Neural crest cell (in vitro differentiated cells): ENCODE results near the gene THRB. TPM values are rescaled to one million over a fixed set of nuclear protein-coding genes. Genes with fewer than 3 reads are reported as not detected.

ENCODE experiments used
- DNase-seq: peaks from one replicate; pipeline ENCODE4 v3.0.0; 2021; ENCODE audit warnings: low read depth, mixed read lengths, low spot score
- H3K27ac Mint-ChIP-seq: one replicate; pipeline ENCODE4 v1.8.0; 2021; ENCODE audit warnings: mild to moderate bottlenecking, mixed read lengths; ENCODE audit not compliant: unreplicated experiment
- H3K27me3 Mint-ChIP-seq: 2 replicates; pipeline ENCODE4 v1.8.0; 2021; ENCODE audit warnings: low read depth, mild to moderate bottlenecking, mixed read lengths
- H3K36me3 Mint-ChIP-seq: 2 replicates; pipeline ENCODE4 v1.8.0; 2021; ENCODE audit warnings: low read depth, mild to moderate bottlenecking, mixed read lengths
- H3K4me1 Mint-ChIP-seq: 2 replicates; pipeline ENCODE4 v1.8.0; 2021; ENCODE audit warnings: mixed read lengths
- H3K4me3 Mint-ChIP-seq: one replicate; pipeline ENCODE4 v1.8.0; 2021; ENCODE audit warnings: mild to moderate bottlenecking, mixed read lengths
- H3K9me3 Mint-ChIP-seq: 2 replicates; pipeline ENCODE4 v1.8.0; 2021; ENCODE audit warnings: mixed read lengths
- total RNA-seq: library from RNA; stranded (reverse); gene quantifications from 2 replicates; pipeline ENCODE4 v1.2.1, GENCODE V29; 2021
- TF ChIP-seq, protein P1 (sequence below): fragments of 200-600 bp; sonication (generic); conservative IDR thresholded peaks from 2 replicates; pipeline ENCODE4 v1.5.0; 2021; ENCODE audit warnings: antibody characterized with exemption, mild to moderate bottlenecking

THRB gene
- total RNA-seq, 1 donor from 2014 or later, result 0.65 TPM

DNA sequence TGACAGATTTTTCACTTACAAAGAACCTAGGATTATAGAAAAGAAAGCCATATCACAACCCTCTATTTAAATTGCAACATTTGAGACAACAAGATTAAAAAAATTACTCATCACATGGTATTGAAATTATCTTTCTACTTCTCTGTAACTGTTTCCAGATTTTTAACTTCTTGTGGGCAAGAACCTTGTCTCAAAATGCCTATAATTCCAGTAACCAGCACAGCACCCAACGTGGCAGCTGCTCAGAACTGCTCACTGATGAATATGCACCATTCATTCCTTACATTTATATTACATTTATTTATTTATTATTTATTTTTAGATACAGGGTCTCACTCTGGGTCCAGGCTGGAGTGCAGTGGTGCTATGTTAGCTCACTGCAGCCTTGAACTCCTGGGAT is 216.1 kb downstream of the THRB start:
- no peaks in the 10 kb centered on the region for H3K4me1 Mint-ChIP-seq
- TF ChIP-seq, protein P1, sequence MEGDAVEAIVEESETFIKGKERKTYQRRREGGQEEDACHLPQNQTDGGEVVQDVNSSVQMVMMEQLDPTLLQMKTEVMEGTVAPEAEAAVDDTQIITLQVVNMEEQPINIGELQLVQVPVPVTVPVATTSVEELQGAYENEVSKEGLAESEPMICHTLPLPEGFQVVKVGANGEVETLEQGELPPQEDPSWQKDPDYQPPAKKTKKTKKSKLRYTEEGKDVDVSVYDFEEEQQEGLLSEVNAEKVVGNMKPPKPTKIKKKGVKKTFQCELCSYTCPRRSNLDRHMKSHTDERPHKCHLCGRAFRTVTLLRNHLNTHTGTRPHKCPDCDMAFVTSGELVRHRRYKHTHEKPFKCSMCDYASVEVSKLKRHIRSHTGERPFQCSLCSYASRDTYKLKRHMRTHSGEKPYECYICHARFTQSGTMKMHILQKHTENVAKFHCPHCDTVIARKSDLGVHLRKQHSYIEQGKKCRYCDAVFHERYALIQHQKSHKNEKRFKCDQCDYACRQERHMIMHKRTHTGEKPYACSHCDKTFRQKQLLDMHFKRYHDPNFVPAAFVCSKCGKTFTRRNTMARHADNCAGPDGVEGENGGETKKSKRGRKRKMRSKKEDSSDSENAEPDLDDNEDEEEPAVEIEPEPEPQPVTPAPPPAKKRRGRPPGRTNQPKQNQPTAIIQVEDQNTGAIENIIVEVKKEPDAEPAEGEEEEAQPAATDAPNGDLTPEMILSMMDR, result no peak
- no peak overlapping the region for H3K27ac Mint-ChIP-seq
- H3K4me3 Mint-ChIP-seq, result no peak overlapping the region
- H3K27me3 Mint-ChIP-seq, result no peaks in the 10 kb centered on the region
- no peaks in the 10 kb centered on the region for H3K36me3 Mint-ChIP-seq
- no peaks in the 10 kb centered on the region for H3K9me3 Mint-ChIP-seq
- no peak for DNase-seq

DNA sequence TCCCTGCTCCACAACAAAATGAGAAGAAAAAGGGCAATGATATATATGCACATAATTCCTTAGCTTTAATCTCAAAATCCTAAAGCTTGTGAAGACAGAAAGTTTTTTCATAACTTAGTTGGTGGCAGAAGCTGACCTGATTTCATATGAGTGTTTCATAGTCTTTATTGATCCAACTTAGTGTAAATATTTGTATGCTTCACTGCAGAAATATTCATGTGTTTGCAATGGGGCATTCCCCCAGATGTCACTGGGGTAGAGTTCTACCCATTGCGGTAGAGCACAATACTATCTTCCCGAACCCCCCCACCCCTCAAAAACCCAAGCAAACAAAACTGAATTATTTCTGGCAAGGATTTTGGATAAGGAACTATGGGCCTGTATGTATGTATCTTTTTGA is 221.2 kb downstream of the THRB start:
- H3K4me3 Mint-ChIP-seq, result no peak overlapping the region
- TF ChIP-seq, protein P1, result no peak
- H3K9me3 Mint-ChIP-seq, result no peaks in the 10 kb centered on the region
- no peaks in the 10 kb centered on the region for H3K36me3 Mint-ChIP-seq
- H3K27me3 Mint-ChIP-seq, result no peaks in the 10 kb centered on the region
- H3K4me1 Mint-ChIP-seq, result peaks cover 11% of the 10 kb centered on the region
- no peak overlapping the region for H3K27ac Mint-ChIP-seq
- no peak for DNase-seq

DNA sequence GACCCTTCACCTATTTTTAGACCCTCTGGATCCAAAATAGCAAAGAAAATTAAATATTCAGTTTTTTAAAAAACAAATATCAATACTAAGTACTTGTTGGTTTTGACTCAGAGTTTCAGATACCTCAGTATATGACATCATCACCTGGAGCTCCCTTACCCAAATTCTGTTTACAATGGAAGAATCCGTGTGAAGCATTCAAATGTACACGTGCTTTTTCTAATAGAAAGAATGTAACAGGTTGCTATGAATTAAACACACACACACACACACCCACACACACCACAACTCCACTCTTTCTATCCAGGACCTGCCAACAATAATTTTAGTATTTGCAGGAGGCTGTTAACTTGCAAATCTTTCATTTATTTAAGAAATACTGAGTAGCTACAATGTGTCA is 221.8 kb downstream of the THRB start:
- Mint-ChIP-seq H3K4me3 (no peak overlapping the region), H3K27me3 (no peaks in the 10 kb centered on the region), H3K9me3 (no peaks in the 10 kb centered on the region), H3K27ac (no peak overlapping the region), H3K36me3 (no peaks in the 10 kb centered on the region), H3K4me1 (peaks cover 11% of the 10 kb centered on the region)
- no peak for DNase-seq
- TF ChIP-seq, protein P1, result no peak

DNA sequence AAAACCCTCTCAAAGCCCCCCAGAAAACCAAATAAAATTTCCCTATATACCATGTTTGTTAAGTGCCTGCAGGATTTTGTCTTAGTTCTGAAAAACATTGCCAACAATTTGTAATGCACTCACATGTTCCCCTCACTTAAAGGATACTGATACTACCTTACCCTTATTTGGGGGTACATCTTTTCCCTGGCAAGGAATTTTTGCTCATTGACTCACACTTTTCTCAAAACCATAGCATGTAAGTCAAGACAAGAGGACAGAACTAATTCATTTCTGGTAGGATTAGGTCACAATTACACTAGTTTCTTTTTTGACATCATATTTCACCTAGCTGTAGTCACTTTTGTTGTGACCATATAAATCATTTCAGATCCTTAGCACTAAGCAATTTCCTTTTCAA is 222.2 kb downstream of the THRB start:
- Mint-ChIP-seq H3K4me3 (no peak overlapping the region), H3K27ac (no peak overlapping the region), H3K9me3 (no peaks in the 10 kb centered on the region), H3K27me3 (no peaks in the 10 kb centered on the region), H3K36me3 (no peaks in the 10 kb centered on the region), H3K4me1 (peaks cover 11% of the 10 kb centered on the region)
- TF ChIP-seq, protein P1, result no peak
- DNase-seq, result no peak

DNA sequence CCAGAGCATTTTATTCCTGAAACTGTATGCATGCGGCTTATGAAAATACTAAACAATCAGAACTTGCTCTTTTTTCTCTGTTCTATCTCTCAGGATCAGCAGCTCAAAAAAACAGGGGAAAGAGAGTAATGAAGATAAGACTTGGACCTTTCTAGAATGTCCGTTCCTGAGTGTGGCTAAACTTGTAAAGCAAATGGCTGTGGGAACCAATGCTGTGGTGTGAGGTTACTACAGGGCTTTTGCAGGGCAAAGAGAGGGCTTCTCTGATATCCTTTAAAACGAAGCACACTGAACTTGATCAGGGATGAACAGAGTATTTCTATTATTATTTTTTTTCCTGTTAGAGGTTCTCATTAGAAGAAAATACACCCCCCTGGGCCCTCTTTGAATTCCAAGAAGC is 223.4 kb downstream of the THRB start:
- Mint-ChIP-seq H3K36me3 (no peaks in the 10 kb centered on the region), H3K4me3 (no peak overlapping the region), H3K27me3 (no peaks in the 10 kb centered on the region), H3K27ac (no peak overlapping the region), H3K9me3 (no peaks in the 10 kb centered on the region), H3K4me1 (peaks cover 11% of the 10 kb centered on the region)
- no peak for DNase-seq
- TF ChIP-seq, protein P1, result no peak

DNA sequence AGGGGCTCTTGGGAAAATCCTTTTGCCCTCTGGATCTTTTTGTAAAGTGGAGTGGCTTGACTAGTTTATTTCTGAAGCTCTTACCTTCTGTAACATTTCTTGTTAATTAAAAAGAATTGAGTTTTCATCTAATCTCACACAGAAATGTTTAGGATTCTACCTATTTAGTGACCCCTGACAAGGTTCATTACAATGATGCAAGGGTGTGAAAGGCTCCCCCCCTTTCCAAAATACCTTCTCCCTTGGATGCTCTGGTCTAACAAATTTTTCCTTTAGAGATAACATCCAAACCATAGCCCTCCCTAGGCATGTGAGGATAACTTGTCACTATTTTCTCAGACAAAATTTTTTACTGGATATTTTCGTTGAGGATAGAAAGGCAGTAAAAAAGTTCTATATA is 223.9 kb downstream of the THRB start:
- H3K36me3 Mint-ChIP-seq, result no peaks in the 10 kb centered on the region
- H3K27me3 Mint-ChIP-seq, result no peaks in the 10 kb centered on the region
- no peaks in the 10 kb centered on the region for H3K9me3 Mint-ChIP-seq
- H3K4me3 Mint-ChIP-seq, result no peak overlapping the region
- no peak overlapping the region for H3K27ac Mint-ChIP-seq
- no peak for DNase-seq
- peaks cover 11% of the 10 kb centered on the region for H3K4me1 Mint-ChIP-seq
- TF ChIP-seq, protein P1, result no peak
